GM12878 (cell line): ENCODE data around the gene AKNA. TPM values are rescaled to one million over a fixed set of nuclear protein-coding genes. Genes with fewer than 3 reads are reported as not detected.
A peak's percentile ranks its signal among the peaks of the same experiment; 100 is the strongest.

ENCODE experiments used
- ATF7 ChIP-seq: fragments of 450-650 bp; IDR thresholded peaks from 2 replicates; pipeline ENCODE4 v1.6.1; 2016; ENCODE audit warnings: low read depth, mild to moderate bottlenecking
- CBFB ChIP-seq: IDR thresholded peaks from 2 replicates; pipeline ENCODE4 v1.6.1; 2016; ENCODE audit warnings: antibody characterized with exemption, low read depth
- CHD4 ChIP-seq: fragments of 200-600 bp; sonication (generic); IDR thresholded peaks from 2 replicates; pipeline ENCODE4 v1.6.1; 2016; ENCODE audit warnings: mild to moderate bottlenecking
- CTCF ChIP-seq, 3 experiments: IDR thresholded peaks in 2 of 3; conservative IDR thresholded peaks in 1 of 3; 2 replicates each; pipeline ENCODE4 v1.5.1; 2011; ENCODE audit warnings: low read depth in 3 of 3, low read length in 3 of 3, mild to moderate bottlenecking in 3 of 3, control low read depth in 2 of 3, moderate library complexity in 2 of 3, inconsistent platforms in 1 of 3, mixed read lengths in 1 of 3; ENCODE audit not compliant: control insufficient read depth in 2 of 3, insufficient read depth in 1 of 3; ENCODE audit errors: extremely low read depth in 1 of 3
- EGR1 ChIP-seq, 2 experiments: IDR thresholded peaks; 1 replicate in 1 of 2; 2 replicates in 1 of 2; pipeline ENCODE4 v1.6.1; 2011 to 2012; ENCODE audit warnings: low read depth in 2 of 2, low read length in 2 of 2, borderline replicate concordance in 1 of 2, mild to moderate bottlenecking in 1 of 2, moderate library complexity in 1 of 2
- EP300 ChIP-seq, 2 experiments: fragments of 150-350 bp in 1 of 2; IDR thresholded peaks; 2 replicates each; pipeline ENCODE4 v1.6.1; 2011 to 2012; ENCODE audit warnings: low read depth in 2 of 2, low read length in 2 of 2, borderline replicate concordance in 1 of 2, improper control_type of control experiment in 1 of 2, inconsistent platforms in 1 of 2; ENCODE audit not compliant: control insufficient read depth in 1 of 2
- IRF4 ChIP-seq: IDR thresholded peaks from 2 replicates; pipeline ENCODE4 v1.6.1; 2011; ENCODE audit warnings: low read depth, low read length
- MTA2 ChIP-seq: fragments of 450-650 bp; IDR thresholded peaks from 2 replicates; pipeline ENCODE4 v1.6.1; 2016; ENCODE audit warnings: low read depth, mild to moderate bottlenecking, moderate library complexity
- MXI1 ChIP-seq: fragments of 150-350 bp; IDR thresholded peaks from 2 replicates; pipeline ENCODE4 v1.6.1; 2011; ENCODE audit warnings: low read depth, mild to moderate bottlenecking, inconsistent platforms, low read length, improper control_type of control experiment
- NBN ChIP-seq: fragments of 450-650 bp; IDR thresholded peaks from 2 replicates; pipeline ENCODE4 v1.6.1; 2016
- NFXL1 ChIP-seq: fragments of 450-650 bp; IDR thresholded peaks from 2 replicates; pipeline ENCODE4 v1.6.1; 2017; ENCODE audit warnings: antibody characterized with exemption, mild to moderate bottlenecking, borderline replicate concordance
- NKRF ChIP-seq: fragments of 450-650 bp; conservative IDR thresholded peaks from 2 replicates; pipeline ENCODE4 v1.6.1; 2017; ENCODE audit warnings: mild to moderate bottlenecking, moderate library complexity
- NR2C2 ChIP-seq: IDR thresholded peaks from 2 replicates; pipeline ENCODE4 v1.6.1; 2011; ENCODE audit warnings: borderline replicate concordance, low read depth; ENCODE audit not compliant: control insufficient read depth, insufficient read length
- PAX5 ChIP-seq: IDR thresholded peaks from 2 replicates; pipeline ENCODE4 v1.6.1; 2011; ENCODE audit warnings: low read depth, low read length, borderline replicate concordance
- PAX8 ChIP-seq: fragments of 450-650 bp; IDR thresholded peaks from 2 replicates; pipeline ENCODE4 v1.6.1; 2017; ENCODE audit warnings: mild to moderate bottlenecking, moderate library complexity
- PKNOX1 ChIP-seq: fragments of 450-650 bp; IDR thresholded peaks from 2 replicates; pipeline ENCODE4 v1.6.1; 2016; ENCODE audit warnings: mild to moderate bottlenecking
- RUNX3 ChIP-seq: IDR thresholded peaks from 2 replicates; pipeline ENCODE4 v1.6.1; 2012; ENCODE audit warnings: low read length, inconsistent platforms
- SPI1 ChIP-seq: IDR thresholded peaks from 2 replicates; pipeline ENCODE4 v1.6.1; 2011; ENCODE audit warnings: low read depth, mild to moderate bottlenecking, low read length, moderate library complexity, borderline replicate concordance; ENCODE audit not compliant: insufficient read depth
- ZBTB11 ChIP-seq: fragments of 450-650 bp; formaldehyde crosslinking; IDR thresholded peaks from 2 replicates; pipeline ENCODE4 v1.5.0; 2022; ENCODE audit warnings: mild to moderate bottlenecking, missing genetic modification characterization
- polyA plus RNA-seq, 11 experiments: library from polyadenylated mRNA; depleted of rRNA in 4 of 11; unstranded in 6 of 11; stranded (reverse) in 5 of 11; fragments of >200 nt; fragmentation: Nextera tagmentation in 4 of 11; fragmentation: Illumina TruSeq in 1 of 11; extraction: Ambion mirVana in 4 of 11; extraction: Trizol in 1 of 11; gene quantifications; 1 replicate in 1 of 11; 2 replicates in 10 of 11; pipeline versions ENCODE4 v1.2.1 to v1.2.3, GENCODE V29; 2011 to 2016; ENCODE audit warnings: inconsistent platforms in 2 of 11, missing spikeins in 2 of 11, low read depth in 1 of 11
- total RNA-seq, 4 experiments: library from RNA; depleted of rRNA in 3 of 4; stranded (reverse); fragments of >200 nt in 3 of 4; fragmentation: Illumina TruSeq in 1 of 4; extraction: Trizol in 1 of 4; gene quantifications; 2 replicates each; pipeline versions ENCODE4 v1.2.1 to v1.2.3, GENCODE V29; 2013 to 2021

Gene AKNA
- total and polyA plus RNA-seq, 10 of the 15 experiments (the other 5 are each of a cell fraction or from before 2014, with no cell fraction given), result 1.6 to 132 (median 35.3) TPM

GRCh38 chr9:114366334-114367128 lies 21.3 kb downstream of the AKNA start (continued):
- TF ChIP-seq EP300 (IDR thresholded peaks at IDR 0.05; ENCODE audit: borderline replicate concordance in 1 of 2, control insufficient read depth in 1 of 2, low read depth in 2 of 2, low read length in 2 of 2) (peak; percentile 61 to 79; a peak in 3 of 4 replicates), NR2C2 (no peak), NFXL1 (no peak), SPI1 (peak; percentile 97), NKRF (peak; percentile 41; the same call in 1 of the 2 replicates), CTCF (IDR thresholded peaks at IDR 0.05 in 2 of 3, conservative IDR thresholded peaks at IDR 0.05 in 1 of 3; ENCODE audit: control insufficient read depth in 2 of 3, extremely low read depth in 1 of 3, insufficient read depth in 1 of 3, low read depth in 3 of 3, low read length in 3 of 3) (no peak), PKNOX1 (peak; percentile 73), NBN (peak; percentile 89; the same call in 1 of the 2 replicates), RUNX3 (no peak), CBFB (peak; percentile 60), MTA2 (peak; percentile 79), MXI1 (peak; percentile 60; the same call in 1 of the 2 replicates), EGR1 (IDR thresholded peaks at IDR 0.05; ENCODE audit: borderline replicate concordance in 1 of 2, low read depth in 2 of 2, low read length in 2 of 2) (no peak), IRF4 (0 out of 2 replicates have a peak, but pooled peaks have one; percentile 33), CHD4 (no peak), PAX8 (no peak), ATF7 (peak; percentile 60; the same call in 1 of the 2 replicates), ZBTB11 (no peak), PAX5 (0 out of 2 replicates have a peak, but pooled peaks have one; percentile 34)
